Measurements from ENCODE around the gene RAMP1. TPM values are rescaled to one million over a fixed set of nuclear protein-coding genes. Genes with fewer than 3 reads are reported as not detected.

RAMP1 gene
- total RNA-seq, 4 donors from 2014 or later = 1.5 to 5.6 (median 2.9) TPM; not detected in 1

GRCh38 chr2:237824085-237824484 lies 35.3 kb upstream of the RAMP1 start:
- no peak for TF ChIP-seq CTCF (IDR thresholded peaks at IDR 0.05; ENCODE audit: low read depth)

GRCh38 chr2:237827421-237827987 lies 31.9 kb upstream of the RAMP1 start:
- TF ChIP-seq CTCF (IDR thresholded peaks at IDR 0.05; ENCODE audit: low read depth) = no peak

GRCh38 chr2:237830522-237830921 lies 28.9 kb upstream of the RAMP1 start:
- no peak for TF ChIP-seq CTCF (IDR thresholded peaks at IDR 0.05; ENCODE audit: low read depth)

GRCh38 chr2:237833546-237833945 lies 25.9 kb upstream of the RAMP1 start:
- TF ChIP-seq CTCF (IDR thresholded peaks at IDR 0.05; ENCODE audit: low read depth) = no peak

- TF ChIP-seq CTCF (IDR thresholded peaks at IDR 0.05; ENCODE audit: low read depth) = no peak
Measured at GRCh38 chr2:237835372-237835771, 24.1 kb upstream of the RAMP1 start.

GRCh38 chr2:237841051-237841450 lies 18.4 kb upstream of the RAMP1 start:
- no peak for TF ChIP-seq CTCF (IDR thresholded peaks at IDR 0.05; ENCODE audit: low read depth)

GRCh38 chr2:237854295-237854694 lies 5.1 kb upstream of the RAMP1 start:
- no peak for TF ChIP-seq CTCF (IDR thresholded peaks at IDR 0.05; ENCODE audit: low read depth)

All from subcutaneous adipose tissue (tissue), 4 donors.